Activated T-cell treated with anti-CD3 and anti-CD28 coated beads, Interleukin-2, amount 50 U/mL, for 1 hour (primary cell): ENCODE measurements around the gene HEMGN.
"Not testable (repeated sequence)": the region's sequence is repeated elsewhere in the genome, so short reads cannot be mapped to it uniquely, and the experiment has no call there.

Experiments
- DNase-seq: peaks from one replicate; pipeline ENCODE4 v3.0.0-alpha.2; 2020

HEMGN gene, protein sequence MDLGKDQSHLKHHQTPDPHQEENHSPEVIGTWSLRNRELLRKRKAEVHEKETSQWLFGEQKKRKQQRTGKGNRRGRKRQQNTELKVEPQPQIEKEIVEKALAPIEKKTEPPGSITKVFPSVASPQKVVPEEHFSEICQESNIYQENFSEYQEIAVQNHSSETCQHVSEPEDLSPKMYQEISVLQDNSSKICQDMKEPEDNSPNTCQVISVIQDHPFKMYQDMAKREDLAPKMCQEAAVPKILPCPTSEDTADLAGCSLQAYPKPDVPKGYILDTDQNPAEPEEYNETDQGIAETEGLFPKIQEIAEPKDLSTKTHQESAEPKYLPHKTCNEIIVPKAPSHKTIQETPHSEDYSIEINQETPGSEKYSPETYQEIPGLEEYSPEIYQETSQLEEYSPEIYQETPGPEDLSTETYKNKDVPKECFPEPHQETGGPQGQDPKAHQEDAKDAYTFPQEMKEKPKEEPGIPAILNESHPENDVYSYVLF

DNA sequence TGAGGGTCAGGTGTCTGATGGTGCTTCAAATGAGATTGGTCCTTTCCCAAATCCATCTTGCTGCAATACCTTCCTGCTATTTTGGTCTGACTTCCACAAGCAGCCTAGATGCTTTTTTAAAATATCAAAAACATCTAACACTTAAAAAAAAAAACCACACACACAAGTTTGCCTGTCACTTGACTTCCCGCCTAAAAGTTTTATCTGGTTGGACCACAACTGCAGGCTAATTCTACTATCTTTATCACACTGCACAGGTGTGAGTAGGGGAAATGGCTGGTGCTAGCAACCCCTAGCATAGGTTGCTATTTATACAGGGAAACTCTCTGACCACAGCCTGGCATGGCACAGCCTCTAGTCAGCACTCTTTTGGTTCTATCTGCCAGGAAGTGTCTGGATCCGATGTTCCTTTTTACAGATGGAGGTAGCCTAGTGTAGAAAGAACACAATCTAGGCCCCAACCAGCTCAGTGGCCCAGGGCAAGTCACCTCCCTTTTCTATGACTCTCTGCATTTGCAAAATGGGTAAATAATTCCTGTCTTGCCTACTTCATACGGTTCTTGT, at the start of gene HEMGN:
TSS of gene HEMGN (minus strand) at position 92 of the 564 bp plus-strand sequence. CDS start at position 56, 36 bp downstream.
- DNase-seq: no peak

DNA sequence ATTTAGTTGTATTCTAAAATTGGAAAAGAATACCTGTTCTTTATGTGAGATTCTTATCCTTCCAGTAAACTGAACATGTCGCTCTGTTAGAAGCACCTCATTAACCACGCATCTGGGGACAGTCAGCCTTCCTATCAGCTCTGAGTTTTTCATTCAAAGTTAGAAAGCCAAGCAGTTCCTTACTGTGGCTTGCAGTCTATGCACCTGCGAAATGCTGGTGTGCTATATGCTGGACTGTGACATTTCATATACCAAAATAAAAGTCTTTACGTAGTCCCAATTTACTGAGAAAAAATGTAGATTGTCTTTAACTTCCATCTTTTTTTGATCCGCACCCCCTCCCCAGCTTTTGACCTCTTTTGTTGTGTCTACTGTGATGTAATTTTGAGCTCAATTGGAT, 49.5 kb upstream of the HEMGN start:
- DNase-seq: no peak

DNA sequence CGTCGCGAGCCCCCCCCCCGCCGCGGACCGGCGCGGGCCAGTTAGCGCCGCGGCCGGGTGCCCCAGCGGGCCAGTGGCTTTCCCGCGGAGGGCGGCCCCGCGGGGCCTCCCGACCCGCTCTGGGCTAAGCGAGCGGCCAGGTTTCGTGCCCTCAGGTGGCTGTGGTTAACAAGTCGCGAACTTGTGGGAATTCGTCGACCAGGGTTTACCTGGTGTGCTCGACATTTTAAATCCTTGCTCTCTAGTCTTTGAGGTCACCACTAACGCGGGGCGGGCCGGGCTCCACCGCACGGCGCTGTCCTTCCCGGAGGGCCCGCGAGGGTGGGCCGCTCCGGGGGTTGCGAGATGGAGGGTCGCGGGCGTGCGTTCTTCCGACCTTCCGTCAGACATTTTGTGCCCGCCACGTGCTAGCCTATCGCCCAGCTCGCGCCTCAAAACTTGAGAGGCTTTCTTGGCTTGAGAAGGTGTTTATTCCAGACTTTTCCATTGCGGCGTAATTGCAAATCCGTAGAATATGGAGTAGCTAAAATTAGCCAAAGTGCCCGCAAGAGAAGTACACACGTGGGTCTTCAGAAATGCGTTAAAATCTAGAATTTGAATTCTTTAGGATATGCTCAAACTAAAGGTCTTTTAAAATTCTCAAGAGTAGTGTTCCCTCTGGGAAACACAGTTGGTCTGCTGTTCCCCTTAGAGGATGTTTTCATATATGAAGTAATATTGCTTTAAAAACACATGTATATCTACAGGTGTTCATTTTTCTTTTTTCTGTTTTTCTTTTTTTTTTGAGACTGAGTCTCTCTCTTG, 47.3 kb upstream of the HEMGN start:
- DNase-seq: no peak

DNA sequence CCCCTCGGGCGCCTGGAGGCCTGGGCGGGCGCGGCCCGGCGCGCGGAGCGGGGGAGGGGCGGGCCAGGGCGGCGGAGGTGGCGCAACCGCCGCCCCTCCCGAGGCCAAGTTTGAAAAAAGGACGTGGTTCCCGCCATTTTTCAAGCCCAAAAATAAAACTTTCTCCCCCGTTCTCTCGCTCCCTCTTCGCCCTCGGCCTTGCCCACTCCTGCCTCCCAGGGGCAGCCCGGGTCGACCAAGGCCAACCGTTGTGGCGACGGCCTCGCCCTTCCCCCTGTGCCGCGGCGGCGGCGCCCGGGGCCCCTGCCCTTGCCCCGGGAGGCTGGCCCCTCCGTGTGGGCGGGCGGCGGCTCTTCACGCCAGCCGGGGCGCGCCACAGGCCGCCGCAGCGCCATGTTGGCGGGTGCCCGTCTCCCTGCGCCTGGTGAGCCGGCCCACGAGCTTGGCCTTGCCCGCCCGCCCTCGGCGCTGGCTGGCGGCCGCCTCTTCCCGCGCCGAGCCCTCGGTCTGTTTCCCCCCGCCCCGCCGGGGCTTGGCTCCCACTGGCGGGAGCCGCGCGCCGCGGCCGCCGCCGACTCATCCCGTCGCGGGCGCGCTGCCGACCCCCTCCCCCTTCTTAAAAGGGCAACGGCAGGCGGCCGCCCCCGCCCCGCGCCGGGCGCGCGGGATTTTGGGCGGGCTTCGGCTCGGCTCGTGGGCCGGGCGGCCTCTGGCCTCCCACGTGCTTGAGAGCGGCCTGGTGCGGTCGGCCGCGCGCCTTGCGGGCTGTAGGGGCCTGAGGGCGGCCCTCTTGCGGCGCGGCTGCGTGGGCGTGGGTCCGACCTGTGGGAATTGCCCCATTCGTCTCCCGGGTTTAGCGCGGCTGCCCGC, 46.5 kb upstream of the HEMGN start:
- DNase-seq: peak; percentile 85

DNA sequence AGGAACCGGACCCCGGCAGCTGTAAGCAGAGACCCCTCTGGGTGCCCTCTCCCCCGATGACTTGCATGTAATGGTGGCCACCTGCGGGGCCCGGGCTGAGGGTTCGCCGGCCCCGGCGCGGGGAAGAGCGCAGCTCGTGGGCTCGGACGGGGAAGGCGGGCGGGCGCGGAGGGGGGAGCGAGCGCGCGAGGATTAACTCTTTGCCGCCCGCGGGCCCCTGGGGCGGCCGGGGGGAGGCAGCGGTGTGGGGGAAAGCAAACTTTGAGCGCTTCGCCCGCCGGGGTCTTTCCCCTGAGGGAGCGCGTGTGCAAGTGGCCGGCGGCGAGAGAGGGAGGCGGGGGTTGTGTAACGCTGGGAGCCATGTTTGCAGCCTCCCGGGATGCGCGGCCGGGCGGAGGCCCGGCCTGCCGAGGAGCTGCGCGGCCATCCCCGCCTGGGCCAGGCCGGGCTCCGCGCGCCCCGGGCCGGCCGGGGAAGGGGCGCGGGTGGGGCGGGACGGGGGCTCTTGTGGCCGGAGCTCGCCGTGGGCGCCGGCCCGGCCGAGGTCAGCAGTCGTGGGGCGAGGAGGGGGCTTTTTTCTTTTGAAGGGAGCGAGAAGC, 45.7 kb upstream of the HEMGN start:
- peak; percentile 77 for DNase-seq

DNA sequence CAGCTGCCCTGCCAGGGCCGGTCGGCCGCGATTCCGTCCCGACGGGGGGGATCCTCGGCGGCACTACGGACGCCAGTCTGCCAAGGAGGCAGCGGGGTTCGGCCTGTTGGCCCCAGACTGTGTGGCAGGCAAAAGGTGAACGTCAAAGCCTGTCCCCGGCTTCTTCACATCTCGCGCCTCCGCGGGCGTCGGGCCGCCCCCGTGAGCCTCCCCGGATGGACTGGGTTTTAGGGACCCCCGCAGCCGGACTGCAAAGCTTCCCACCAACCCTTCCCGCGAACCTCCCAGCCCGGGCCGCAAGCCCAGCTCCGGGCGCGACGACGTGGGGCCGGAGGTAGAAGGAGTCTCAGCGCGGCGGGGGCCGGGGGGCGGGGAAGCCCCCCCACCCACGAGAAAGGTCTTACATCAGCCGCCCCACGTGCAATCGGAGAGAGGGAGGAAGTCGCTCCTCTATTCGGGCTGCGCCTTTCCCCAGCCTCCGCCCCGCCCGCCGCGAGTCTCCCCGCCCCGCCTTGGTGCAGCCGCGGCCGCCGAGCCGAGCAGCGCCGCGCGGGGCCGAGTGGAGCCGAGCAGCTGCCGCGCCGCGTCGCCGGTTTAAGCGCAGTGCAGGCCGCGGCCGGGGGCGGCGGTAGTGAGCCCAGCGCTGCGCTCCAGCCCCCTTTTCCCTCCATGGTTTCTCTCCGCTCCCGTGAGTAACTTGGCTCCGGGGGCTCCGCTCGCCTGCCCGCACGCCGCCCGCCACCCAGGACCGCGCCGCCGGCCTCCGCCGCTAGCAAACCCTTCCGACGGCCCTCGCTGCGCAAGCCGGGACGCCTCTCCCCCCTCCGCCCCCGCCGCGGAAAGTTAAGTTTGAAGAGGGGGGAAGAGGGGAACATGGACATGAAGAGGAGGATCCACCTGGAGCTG, 45.0 kb upstream of the HEMGN start, which contains the start of gene ANP32B:
TSS of gene ANP32B (plus strand) at position 659 of the 906 bp plus-strand sequence. CDS start at position 874, 215 bp downstream.
- DNase-seq: peak; percentile 95

DNA sequence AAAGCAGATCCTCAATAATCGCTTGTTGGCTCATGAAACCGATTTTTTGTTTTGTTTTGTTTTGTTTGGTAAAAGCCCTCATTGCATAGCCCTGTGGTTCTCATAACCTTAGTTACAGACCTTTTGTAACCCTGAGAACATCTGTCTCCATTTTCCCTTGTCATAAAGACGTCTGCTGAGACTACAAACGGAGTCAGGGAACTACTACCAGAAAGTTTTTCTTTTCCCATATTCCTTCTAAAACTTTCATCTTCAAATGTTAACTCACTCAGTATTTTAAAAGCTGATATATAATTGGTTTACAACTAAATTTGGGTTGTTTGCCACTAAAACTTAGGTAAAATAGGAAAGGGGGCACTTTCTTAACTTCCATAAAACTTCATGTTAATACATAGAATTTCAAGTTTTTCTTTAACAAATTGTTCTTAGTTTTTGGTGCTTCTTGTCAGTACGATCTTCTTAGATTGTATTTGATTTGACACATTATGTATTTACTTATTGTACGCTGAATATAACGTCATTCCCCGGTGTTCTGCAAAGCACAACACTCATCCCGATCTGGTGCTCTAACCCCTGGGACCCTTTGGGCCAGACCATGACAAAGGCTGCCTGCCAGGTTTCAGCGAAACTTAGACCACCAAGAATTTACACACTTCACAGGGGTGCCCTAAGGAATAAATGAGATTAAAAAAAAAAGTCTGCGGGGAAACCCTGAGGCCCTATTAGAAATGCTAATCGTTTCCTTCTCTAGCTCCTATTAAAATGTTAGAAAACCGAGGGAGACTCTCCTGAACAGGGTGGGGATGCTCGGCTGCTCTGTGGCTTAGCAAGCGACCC, 44.1 kb upstream of the HEMGN start:
- no peak for DNase-seq

DNA sequence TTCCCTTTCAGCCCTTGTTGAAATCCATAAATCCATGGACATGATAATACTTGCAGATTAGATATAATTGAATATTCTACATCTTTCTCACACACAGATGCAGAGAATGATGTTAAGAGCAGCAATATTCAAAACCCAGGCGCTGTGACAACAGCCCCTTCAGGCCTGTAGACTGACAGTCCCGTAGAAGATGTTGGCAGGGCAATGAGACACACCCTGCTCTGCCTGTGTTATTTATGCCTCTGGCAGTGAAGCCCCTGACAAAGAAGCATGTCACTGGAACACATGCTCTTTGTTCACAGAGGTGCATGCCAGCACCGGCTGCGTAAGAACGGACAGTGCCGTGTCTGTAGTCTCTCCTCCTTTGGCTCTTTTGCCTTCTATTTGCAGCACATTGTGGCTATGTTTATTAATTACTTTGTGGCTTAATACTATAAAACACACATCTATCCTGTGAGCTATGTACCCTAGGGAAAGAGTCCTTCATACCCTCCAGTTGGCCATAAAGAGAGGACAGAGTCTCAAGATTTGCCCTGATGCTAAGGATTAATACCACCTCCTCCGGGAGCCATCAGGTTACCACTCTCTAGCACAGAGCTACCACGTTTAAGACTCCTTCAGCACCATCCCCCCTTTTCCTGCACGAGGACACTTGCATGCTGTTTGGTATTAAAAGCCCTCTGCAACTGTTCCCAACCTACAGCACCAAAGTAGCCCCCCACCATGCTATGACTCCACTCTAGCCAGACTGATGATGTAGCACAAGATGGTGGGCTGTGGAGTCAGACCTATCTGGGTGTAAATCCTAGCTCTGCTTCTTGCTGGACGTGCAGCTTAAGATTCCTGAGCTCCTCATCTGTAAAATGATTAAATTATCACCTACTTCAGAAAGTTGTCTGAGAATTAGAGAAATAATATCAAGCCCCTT, 43.2 kb upstream of the HEMGN start:
- DNase-seq: no peak

DNA sequence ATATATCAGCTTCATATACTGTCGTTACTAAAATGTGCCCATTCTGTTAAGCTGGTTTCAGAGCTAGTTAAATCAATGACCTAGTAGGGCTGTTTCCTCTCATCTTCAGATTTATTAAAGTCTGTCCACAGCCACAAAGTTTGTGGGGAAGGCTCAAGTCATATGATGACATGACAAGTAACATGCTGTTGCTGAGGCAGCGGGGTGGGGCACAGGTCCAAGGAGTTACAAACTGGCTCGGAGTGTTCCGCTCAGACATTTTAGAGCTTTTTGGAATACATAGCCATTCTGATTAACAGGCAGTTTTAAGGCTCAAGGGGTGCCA, 42.5 kb upstream of the HEMGN start:
- DNase-seq: no peak

DNA sequence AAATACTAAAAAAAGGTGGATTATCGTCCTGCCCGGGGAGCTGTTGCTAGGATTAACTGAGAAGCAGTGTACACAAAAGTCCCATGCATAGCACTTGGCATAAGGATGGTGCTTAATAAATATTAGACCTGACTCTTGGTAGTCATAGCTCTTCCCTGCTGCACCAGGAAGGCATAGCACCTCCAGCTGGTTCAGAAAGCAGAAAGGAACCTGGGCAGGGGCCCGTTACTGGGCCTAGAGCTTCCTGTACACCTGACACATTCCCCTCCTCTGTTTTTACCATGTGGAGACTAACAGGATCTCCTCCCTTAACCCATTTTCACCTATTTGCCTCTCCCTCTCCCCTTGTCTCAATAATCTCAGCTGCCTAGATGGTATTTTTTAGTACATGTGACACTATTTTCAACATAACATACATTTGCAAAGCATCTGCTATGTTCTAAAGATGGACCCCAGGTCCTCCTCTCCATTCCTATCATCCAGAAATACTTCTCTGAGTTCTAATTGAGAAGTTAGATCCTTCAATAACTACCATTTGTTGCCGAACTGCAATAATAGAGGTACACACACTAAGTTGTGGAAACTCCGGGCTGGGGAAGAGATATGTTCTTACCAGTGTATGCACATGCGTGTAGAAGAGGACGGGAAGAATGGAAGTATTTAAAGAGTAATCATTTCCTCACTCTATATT, 42.0 kb upstream of the HEMGN start:
- DNase-seq: no peak

DNA sequence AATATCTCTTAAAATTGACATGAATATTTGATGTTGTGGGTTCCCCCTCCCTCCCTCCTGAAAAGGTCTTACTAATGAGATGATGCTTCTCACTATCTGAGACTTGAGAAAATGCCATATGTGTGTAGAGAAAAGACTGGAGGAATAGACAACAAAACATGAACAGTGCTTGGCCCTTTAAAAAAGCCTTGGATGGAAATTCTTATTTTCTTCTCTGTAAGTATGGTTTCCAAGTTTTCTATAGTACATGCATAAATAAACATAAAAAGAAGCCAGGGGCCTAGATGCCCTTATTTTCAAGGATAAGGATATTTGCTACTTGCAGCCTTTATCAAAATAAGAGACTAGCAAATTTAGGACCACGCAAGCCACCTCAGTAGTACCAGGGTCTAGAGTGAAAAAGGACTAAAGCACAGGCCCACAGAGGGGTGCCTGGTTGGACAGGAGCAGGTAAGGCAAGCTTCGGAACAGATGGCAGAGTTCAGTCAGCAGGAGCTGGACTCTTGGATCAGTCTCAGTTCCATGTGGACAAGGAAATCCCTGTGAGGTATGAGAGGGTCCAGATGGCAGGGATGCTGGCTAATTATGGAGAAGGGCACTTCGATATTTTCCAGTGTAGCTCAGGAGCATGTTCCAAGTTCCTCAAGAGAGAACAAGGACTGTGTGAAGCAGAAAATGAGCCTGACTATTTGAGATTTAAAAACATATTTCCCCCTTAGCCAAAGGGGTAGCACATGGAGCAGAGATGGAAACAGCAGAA, 40.6 kb upstream of the HEMGN start:
- DNase-seq: no peak

DNA sequence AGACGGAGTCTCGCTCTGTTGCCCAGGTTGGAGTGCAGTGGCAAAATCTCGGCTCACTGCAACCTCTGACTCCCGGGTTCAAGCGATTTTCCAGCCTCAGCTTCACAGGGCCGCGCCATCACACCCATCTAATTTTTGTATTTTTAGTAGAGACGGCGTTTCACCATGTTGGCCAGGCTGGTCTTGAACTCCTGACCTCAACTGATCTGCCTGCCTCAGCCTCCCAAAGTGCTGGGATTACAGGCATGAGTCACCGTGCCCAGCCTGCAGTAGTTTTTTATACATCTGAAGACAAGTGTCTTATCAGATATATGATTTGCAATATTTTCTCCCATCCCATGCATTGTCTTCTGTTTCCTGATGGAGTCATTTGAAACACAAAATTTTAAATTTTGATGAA, 38.7 kb upstream of the HEMGN start:
- not testable (repeated sequence) for DNase-seq

DNA sequence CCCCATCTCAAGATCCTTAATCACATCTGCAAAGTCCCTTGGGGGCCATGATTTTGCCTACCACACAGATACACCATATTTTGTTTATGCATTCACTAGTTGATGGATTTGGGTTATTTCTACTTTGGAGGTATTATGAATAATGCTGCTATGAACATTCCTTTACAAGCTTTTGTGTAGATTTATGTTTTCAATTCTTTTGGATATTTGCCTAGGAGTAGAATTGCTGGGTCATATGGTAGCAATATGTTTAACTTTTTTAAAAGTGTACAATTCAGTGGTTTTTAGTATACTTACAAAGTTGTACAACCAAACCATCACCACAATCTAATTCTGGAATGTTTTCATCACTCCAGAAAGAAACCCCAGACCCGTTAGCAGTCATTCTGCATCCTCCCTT, 37.4 kb upstream of the HEMGN start:
- no peak for DNase-seq

DNA sequence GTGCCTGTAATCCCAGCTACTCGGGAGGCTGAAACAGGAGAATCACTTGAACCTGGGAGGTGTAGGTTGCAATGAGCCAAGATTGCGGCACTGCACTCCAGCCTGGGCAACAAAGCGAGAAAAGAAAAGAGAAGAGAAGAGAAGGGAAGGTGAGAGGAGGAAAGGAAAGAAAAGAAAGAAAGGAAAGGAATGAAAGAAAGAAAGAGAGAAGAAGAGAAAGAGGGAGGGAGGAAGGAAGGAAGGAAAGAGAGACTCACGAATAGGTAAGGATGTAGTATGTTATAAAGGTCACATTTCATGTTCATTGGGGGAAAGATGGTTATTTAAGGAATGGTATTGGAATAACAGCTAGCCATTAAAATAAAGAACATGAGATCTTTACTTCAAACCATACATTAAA, 34.8 kb upstream of the HEMGN start:
- no peak for DNase-seq

DNA sequence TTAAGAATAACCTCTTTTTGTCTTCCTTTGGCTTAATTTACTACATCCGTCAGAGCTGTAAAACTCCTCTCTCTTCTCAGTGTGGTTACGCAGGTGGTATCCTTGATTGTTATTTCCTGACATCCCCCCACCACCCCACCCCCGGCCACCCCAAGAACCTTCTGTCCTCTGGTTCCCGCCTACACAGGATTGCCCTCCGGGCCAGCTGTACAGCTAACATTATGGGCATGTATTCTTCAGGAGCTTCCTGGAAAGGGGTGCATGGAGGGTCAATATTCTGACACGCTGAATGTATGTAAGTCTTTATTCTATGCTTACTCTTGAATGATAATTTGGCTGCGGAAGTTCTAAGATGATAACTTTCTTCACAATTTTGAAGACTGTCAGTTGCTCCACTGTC, 32.2 kb upstream of the HEMGN start:
- no peak for DNase-seq

DNA sequence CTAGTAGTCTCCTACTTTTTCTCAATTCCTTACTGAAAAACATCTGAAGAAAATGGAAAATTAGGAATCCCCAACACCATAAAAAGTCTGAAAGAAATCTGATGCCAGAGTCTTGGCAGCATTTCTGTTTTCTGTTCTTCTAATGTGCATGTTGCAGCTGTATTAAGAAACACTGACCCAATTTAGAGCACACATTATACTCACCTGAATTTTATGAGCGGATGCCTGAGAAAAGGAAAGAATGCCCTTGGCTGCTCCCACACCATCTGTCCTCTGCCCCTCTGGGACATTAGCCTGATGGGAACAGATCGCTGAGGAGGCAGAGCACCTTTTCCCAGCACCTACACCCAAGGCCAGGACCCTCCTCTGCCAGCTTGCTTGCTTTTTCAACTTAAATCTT, 31.0 kb upstream of the HEMGN start:
- no peak for DNase-seq

DNA sequence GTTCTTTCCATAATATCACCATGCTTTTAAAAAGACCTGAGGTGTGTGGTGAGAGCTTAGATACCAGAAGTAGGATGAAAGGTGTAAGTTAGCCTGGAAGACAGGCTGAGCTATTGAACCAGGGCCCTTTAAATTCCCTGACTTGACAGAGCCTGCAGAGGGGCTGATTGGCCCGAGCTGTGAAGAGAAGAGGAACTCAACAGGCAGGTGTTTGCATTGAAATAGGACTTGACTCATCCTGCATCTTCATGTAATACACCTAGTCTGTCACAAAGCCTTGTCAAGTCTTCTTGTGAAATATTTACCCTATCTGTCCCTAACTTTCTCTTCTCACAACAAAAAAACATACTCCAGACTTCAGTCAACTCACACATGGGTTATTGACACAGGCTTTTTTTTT, 28.5 kb upstream of the HEMGN start:
- DNase-seq: no peak

DNA sequence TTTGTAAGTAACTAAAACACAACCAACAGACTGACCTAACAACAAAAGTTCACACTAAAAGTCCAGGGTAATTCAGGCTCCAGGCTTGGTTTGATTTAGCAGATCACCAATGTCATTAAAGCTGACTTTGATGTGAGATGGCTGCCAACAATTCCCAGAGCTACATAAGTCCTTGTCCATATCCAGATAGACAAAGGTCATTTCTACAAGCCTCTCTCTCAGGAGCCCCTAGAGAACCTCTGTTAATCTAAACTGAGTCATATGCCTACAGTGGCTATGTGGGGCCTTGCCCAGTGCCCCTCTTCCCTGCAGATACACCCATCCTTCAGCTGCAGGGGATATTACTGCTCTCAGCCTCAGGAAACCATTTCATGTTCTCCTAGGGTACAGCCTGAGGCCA, 26.9 kb upstream of the HEMGN start:
- no peak for DNase-seq
